WERI-Rb-1 (cell line): ENCODE results near the gene SIDT2.

Experiments
- DNase-seq: peaks from one replicate; pipeline ENCODE4 v3.0.0-alpha.2; 2020
- H3K27ac ChIP-seq: fragments of 250-450 bp; sonication (Bioruptor Pico); 2 replicates; pipeline ENCODE4 v1.5.1; 2020; ENCODE audit warnings: mild to moderate bottlenecking, moderate library complexity
- H3K27me3 ChIP-seq: fragments of 250-450 bp; sonication (Bioruptor Pico); 2 replicates; pipeline ENCODE4 v1.5.1; 2021; ENCODE audit warnings: mild to moderate bottlenecking, low read depth, moderate library complexity; ENCODE audit not compliant: insufficient read depth, severe bottlenecking
- H3K36me3 ChIP-seq: fragments of 250-450 bp; sonication (Bioruptor Pico); 2 replicates; pipeline ENCODE4 v1.5.1; 2020; ENCODE audit warnings: mild to moderate bottlenecking, moderate library complexity
- H3K4me3 ChIP-seq: 2 replicates; pipeline ENCODE4 v1.5.1; 2011; ENCODE audit warnings: low read depth, mild to moderate bottlenecking, control low read depth, low read length
- H3K9me3 ChIP-seq: fragments of 250-450 bp; sonication (Bioruptor Pico); 2 replicates; pipeline ENCODE4 v1.5.1; 2021; ENCODE audit warnings: mild to moderate bottlenecking, moderate library complexity; ENCODE audit not compliant: severe bottlenecking
- TF ChIP-seq, protein P1 (sequence below): IDR thresholded peaks from 2 replicates; pipeline ENCODE4 v1.5.1; 2011; ENCODE audit warnings: low read depth, mild to moderate bottlenecking, control low read depth, inconsistent platforms, low read length

SIDT2 gene

DNA sequence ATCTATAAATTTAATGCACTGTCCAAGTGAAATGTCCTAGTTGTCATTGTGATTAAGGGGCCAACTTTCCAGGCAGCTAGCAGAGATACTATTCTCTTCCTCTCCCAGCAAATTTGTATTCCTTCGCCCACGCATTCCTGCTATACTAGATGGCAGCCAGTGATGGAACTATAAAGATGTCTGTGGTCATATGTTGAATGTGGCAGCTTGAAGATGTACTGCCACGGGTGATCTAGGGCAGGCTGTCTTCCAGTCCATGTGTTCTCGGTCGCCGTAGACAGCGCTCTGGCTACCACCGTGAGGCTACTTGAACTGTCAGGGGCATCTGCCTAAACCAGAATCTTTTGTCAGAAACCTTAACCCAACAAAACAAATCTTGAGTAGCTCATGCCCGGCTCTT lies 8.3 kb upstream of the SIDT2 start:
- no peak overlapping the region for H3K27ac ChIP-seq
- H3K36me3 ChIP-seq = peaks cover 45% of the 10 kb centered on the region
- H3K4me3 ChIP-seq = no peak overlapping the region
- no peaks in the 10 kb centered on the region for H3K27me3 ChIP-seq
- H3K9me3 ChIP-seq = no peaks in the 10 kb centered on the region
- DNase-seq = no peak
- TF ChIP-seq, protein P1, sequence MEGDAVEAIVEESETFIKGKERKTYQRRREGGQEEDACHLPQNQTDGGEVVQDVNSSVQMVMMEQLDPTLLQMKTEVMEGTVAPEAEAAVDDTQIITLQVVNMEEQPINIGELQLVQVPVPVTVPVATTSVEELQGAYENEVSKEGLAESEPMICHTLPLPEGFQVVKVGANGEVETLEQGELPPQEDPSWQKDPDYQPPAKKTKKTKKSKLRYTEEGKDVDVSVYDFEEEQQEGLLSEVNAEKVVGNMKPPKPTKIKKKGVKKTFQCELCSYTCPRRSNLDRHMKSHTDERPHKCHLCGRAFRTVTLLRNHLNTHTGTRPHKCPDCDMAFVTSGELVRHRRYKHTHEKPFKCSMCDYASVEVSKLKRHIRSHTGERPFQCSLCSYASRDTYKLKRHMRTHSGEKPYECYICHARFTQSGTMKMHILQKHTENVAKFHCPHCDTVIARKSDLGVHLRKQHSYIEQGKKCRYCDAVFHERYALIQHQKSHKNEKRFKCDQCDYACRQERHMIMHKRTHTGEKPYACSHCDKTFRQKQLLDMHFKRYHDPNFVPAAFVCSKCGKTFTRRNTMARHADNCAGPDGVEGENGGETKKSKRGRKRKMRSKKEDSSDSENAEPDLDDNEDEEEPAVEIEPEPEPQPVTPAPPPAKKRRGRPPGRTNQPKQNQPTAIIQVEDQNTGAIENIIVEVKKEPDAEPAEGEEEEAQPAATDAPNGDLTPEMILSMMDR = no peak

DNA sequence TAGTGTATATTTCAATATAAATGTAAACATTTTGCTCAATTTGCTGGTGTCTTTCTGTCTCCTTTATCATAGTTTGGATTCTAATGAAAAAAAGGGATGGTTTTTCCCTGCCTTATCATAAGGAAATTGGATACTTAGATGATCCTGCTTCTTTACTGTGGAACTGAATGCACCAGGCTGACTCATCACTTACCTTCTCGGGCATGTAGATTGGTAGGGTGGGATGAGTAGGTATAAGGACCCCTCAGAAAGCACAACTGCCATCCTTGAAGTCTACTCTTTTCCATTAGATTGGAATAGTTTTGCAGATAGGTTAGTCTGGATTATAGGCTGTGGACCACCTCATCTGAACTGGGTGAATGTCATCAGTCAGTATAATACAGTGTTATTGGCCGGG lies 7.5 kb upstream of the SIDT2 start:
- Histone ChIP-seq H3K27ac (no peak overlapping the region), H3K4me3 (no peak overlapping the region), H3K27me3 (no peaks in the 10 kb centered on the region), H3K9me3 (no peaks in the 10 kb centered on the region), H3K36me3 (peaks cover 40% of the 10 kb centered on the region)
- DNase-seq = no peak
- TF ChIP-seq, protein P1 = no peak

DNA sequence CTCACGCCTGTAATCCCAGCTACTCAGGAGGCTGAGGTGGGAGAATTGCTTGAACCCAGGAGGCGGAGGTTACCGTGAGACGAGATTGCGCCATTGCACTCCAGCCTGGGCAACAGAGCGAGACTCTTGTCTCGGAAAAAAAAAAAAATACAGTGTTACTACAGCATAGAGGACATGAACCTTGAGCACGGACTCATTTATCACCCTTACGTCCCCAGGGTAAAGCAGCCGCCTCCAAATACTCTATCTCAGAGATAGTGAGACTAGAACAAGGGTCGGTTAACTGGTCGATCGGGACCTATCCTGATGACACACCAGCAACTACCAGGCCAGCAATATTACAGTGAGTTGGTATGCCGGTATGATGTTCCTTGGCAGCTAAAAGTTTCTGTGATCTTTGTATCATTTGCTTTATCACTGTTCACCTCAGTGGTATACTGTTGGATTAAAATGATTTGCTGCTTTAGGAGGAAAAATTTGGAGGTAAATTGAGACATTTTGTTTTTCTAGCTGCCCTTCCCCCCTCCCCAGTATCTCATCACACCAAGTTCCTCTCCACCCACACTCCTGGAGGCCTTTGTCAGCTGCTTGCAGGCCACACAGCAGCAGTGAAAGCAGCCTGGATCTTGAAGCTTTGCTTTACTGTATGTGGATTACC lies 7.0 kb upstream of the SIDT2 start:
- H3K4me3 ChIP-seq = no peak overlapping the region
- TF ChIP-seq, protein P1 = no peak
- DNase-seq = no peak
- no peaks in the 10 kb centered on the region for H3K9me3 ChIP-seq
- peaks cover 40% of the 10 kb centered on the region for H3K36me3 ChIP-seq
- H3K27ac ChIP-seq = no peak overlapping the region
- H3K27me3 ChIP-seq = no peaks in the 10 kb centered on the region

DNA sequence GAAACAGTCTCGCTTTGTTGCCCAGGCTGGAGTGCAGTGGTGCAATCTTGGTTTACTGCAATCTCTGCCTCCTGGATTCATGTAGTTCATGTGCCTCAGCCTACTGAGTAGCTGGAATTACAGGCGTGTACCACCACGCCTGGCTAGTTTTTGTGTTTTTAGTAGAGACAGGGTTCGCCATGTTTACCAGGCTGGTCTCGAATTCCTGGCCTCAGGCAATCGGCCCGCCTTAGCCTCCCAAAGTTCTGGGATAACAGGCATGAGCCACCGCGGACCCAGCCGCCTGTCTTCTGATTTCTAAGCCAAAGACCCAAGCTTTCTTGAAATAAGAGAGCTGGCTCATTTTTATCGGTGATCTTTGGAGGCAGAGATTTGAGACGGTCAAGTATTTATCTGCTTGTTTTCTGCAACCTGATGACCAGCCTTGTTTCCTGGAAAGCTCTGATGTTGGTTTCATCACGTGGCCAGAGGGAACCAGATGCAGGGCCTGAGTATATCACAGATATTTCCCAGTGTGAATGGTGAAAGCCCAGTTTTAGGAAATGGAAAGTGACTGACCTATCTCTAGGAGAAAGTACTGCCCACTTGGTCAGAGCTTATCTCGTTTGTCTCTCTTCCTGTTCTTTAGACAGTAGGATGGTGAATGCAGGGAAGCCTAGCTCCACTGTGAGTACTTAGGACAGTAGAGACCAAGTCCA lies 5.7 kb upstream of the SIDT2 start:
- Histone ChIP-seq H3K27ac (no peak overlapping the region), H3K9me3 (no peaks in the 10 kb centered on the region), H3K27me3 (no peaks in the 10 kb centered on the region), H3K4me3 (no peak overlapping the region), H3K36me3 (peaks cover 28% of the 10 kb centered on the region)
- no peak for DNase-seq
- TF ChIP-seq, protein P1 = no peak

DNA sequence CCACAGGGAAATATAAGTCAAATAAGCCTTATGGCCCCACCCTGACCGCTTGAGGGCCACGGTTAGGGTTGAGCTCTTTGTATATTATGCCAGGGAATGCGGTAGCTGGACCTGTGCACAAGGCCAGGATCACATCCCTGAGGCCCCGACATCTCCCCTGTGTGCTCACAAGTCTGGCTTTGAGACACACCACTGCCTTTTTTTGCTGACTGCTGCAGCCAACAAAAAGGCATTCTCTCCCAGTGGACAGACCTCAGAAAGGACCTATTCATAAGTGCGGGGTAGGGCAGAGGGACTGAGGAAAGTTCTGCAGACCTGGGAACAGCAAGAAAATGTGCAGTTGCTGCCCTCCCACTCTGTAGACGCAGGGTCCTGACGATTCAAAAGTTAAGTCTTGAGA lies 3.4 kb upstream of the SIDT2 start:
- TF ChIP-seq, protein P1 = no peak
- no peak for DNase-seq
- H3K27ac ChIP-seq = no peak overlapping the region

DNA sequence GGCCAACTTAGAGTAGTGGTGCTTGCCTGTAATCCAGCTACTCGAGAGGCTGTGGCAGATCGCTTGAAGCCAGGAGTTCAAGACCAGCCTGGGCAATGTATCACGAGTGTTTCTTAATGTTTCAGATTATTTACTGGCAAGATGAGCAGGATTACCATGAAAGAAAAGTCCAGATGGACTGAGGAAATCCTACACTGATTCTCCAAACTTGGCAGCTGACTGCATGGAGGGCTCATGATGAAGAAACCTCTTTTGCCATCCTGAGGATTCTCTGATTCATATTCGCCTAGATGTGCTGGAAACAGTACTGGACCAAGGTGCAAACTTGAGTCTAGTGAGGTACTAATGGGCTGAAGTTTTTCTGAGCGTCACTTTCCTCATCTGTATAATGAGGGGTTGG lies 2.8 kb upstream of the SIDT2 start:
- DNase-seq = no peak
- H3K4me3 ChIP-seq = no peak overlapping the region
- H3K27ac ChIP-seq = no peak overlapping the region
- TF ChIP-seq, protein P1 = no peak
- H3K9me3 ChIP-seq = no peaks in the 10 kb centered on the region
- no peaks in the 10 kb centered on the region for H3K27me3 ChIP-seq
- H3K36me3 ChIP-seq = peaks cover 17% of the 10 kb centered on the region

More for the DNA sequence above, 3.4 kb upstream of the SIDT2 start:
- no peaks in the 10 kb centered on the region for H3K9me3 ChIP-seq
- no peaks in the 10 kb centered on the region for H3K27me3 ChIP-seq
- no peak overlapping the region for H3K4me3 ChIP-seq
- peaks cover 17% of the 10 kb centered on the region for H3K36me3 ChIP-seq
